ENCODE results near the gene AUTS2.

AUTS2 gene

GRCh38 chr7:69617364-69617763, 19.1 kb downstream of the AUTS2 start:
- no peak for TF ChIP-seq CTCF (IDR thresholded peaks at IDR 0.05; ENCODE audit: low read depth, low read length)
- H3K4me3 ChIP-seq (ENCODE audit: low read depth, low read length): no peak overlapping the region

- TF ChIP-seq CTCF (IDR thresholded peaks at IDR 0.05; ENCODE audit: low read depth, low read length): no peak
Measured at GRCh38 chr7:69619054-69619453, 20.8 kb downstream of the AUTS2 start.

GRCh38 chr7:69619635-69620034, 21.4 kb downstream of the AUTS2 start:
- no peak for TF ChIP-seq CTCF (IDR thresholded peaks at IDR 0.05; ENCODE audit: low read depth, low read length)
- no peak overlapping the region for H3K4me3 ChIP-seq (ENCODE audit: low read depth, low read length)

More at GRCh38 chr7:69619054-69619453, 20.8 kb downstream of the AUTS2 start:
- no peak overlapping the region for H3K4me3 ChIP-seq (ENCODE audit: low read depth, low read length)

GRCh38 chr7:69620063-69620462, 21.8 kb downstream of the AUTS2 start:
- no peak overlapping the region for H3K4me3 ChIP-seq (ENCODE audit: low read depth, low read length)
- no peak for TF ChIP-seq CTCF (IDR thresholded peaks at IDR 0.05; ENCODE audit: low read depth, low read length)

- H3K4me3 ChIP-seq (ENCODE audit: low read depth, low read length): no peak overlapping the region
- TF ChIP-seq CTCF (IDR thresholded peaks at IDR 0.05; ENCODE audit: low read depth, low read length): no peak
Measured at GRCh38 chr7:69620650-69621049, 22.4 kb downstream of the AUTS2 start.

- TF ChIP-seq CTCF (IDR thresholded peaks at IDR 0.05; ENCODE audit: low read depth, low read length): no peak
Measured at GRCh38 chr7:69622014-69622835, 23.9 kb downstream of the AUTS2 start.

GRCh38 chr7:69622960-69623359, 24.7 kb downstream of the AUTS2 start:
- no peak overlapping the region for H3K4me3 ChIP-seq (ENCODE audit: low read depth, low read length)
- no peak for TF ChIP-seq CTCF (IDR thresholded peaks at IDR 0.05; ENCODE audit: low read depth, low read length)

More at GRCh38 chr7:69622014-69622835, 23.9 kb downstream of the AUTS2 start:
- no peak overlapping the region for H3K4me3 ChIP-seq (ENCODE audit: low read depth, low read length)
